Sigmoid colon (tissue), 4 donors: ENCODE measurements around the gene TBC1D8.

Experiments used
- CTCF ChIP-seq, 4 experiments: fragments of 450-650 bp in 3 of 4; fragments of 200-600 bp in 1 of 4; IDR thresholded peaks; one replicate each; pipeline ENCODE4 v1.5.1; 2016 to 2019; ENCODE audit warnings: antibody characterized with exemption in 4 of 4, mild to moderate bottlenecking in 3 of 4, moderate library complexity in 2 of 4
- EP300 ChIP-seq, 4 donors: sonication (generic); formaldehyde crosslinking; IDR thresholded peaks; one replicate each; pipeline ENCODE4 v1.6.1; 2017; ENCODE audit warnings: antibody characterized with exemption in 4 of 4
- POLR2A ChIP-seq, 2 donors: fragments of 450-650 bp; IDR thresholded peaks; one replicate each; pipeline ENCODE4 v1.6.1; 2016; ENCODE audit warnings: antibody characterized with exemption in 2 of 2, mild to moderate bottlenecking in 2 of 2, moderate library complexity in 2 of 2
- POLR2AphosphoS5 ChIP-seq, 4 donors: sonication (generic); formaldehyde crosslinking; IDR thresholded peaks; one replicate each; pipeline ENCODE4 v1.6.1; 2017; ENCODE audit warnings: antibody characterized with exemption in 4 of 4

- TF ChIP-seq POLR2AphosphoS5 (IDR thresholded peaks at IDR 0.05) (no peak), POLR2A (IDR thresholded peaks at IDR 0.05) (no peak), CTCF (IDR thresholded peaks at IDR 0.05) (no peak), EP300 (IDR thresholded peaks at IDR 0.05) (no peak)
Observed at GRCh38 chr2:101083613-101084012, 67.6 kb downstream of the TBC1D8 start.
